Keratinocyte (primary cell): Measurements from ENCODE around the gene KMT5B. TPM values are rescaled to one million over a fixed set of nuclear protein-coding genes. Genes with fewer than 3 reads are reported as not detected.

Experiments used
- DNase-seq: peaks from one replicate; pipeline ENCODE4 v3.0.0-alpha.2; 2011; ENCODE audit warnings: low read depth, missing footprints, low spot score
- FAIRE-seq: peaks from 2 replicates; lab custom pipeline; 2011; peaks lifted over from hg19 to GRCh38; lab: Jason Lieb, UNC
- H2AFZ ChIP-seq: 2 replicates; pipeline ENCODE4 v1.6.0; 2012; ENCODE audit warnings: low read length, control low read depth, inconsistent platforms; ENCODE audit not compliant: control insufficient read depth
- H3K27ac ChIP-seq: 2 replicates; pipeline ENCODE4 v1.5.1; 2011; ENCODE audit warnings: low read length; ENCODE audit not compliant: control insufficient read depth, insufficient read depth
- H3K27me3 ChIP-seq: 3 replicates; pipeline ENCODE4 v1.6.0; 2011; ENCODE audit warnings: low read length; ENCODE audit not compliant: control insufficient read depth, insufficient read depth; ENCODE audit errors: extremely low read depth
- H3K36me3 ChIP-seq, 2 experiments: 2 replicates in 1 of 2; 3 replicates in 1 of 2; pipeline ENCODE4 v1.5.1; 2011; ENCODE audit warnings: low read length in 2 of 2, mild to moderate bottlenecking in 1 of 2; ENCODE audit not compliant: control insufficient read depth in 2 of 2, insufficient read depth in 2 of 2; ENCODE audit errors: extremely low read depth in 1 of 2
- H3K4me1 ChIP-seq: 3 replicates; pipeline ENCODE4 v1.5.1; 2011; ENCODE audit warnings: low read length; ENCODE audit not compliant: control insufficient read depth, insufficient read depth; ENCODE audit errors: extremely low read depth
- H3K4me2 ChIP-seq: 3 replicates; pipeline ENCODE4 v1.6.0; 2011; ENCODE audit warnings: low read depth, low read length; ENCODE audit not compliant: control insufficient read depth, insufficient read depth; ENCODE audit errors: extremely low read depth
- H3K4me3 ChIP-seq, 3 experiments: fragments of 200-600 bp in 1 of 3; sonication (generic) in 1 of 3; 2 replicates in 2 of 3; 3 replicates in 1 of 3; pipeline ENCODE4 v1.5.1; 2011 to 2016; ENCODE audit warnings: low read length in 3 of 3, mild to moderate bottlenecking in 3 of 3, control low read depth in 2 of 3, inconsistent platforms in 1 of 3, low read depth in 1 of 3, mixed read lengths in 1 of 3, mixed run types in 1 of 3, moderate library complexity in 1 of 3; ENCODE audit not compliant: control insufficient read depth in 2 of 3, insufficient read depth in 2 of 3; ENCODE audit errors: extremely low read depth in 1 of 3
- H3K79me2 ChIP-seq: 2 replicates; pipeline ENCODE4 v1.6.0; 2012; ENCODE audit warnings: low read length; ENCODE audit not compliant: control insufficient read depth, insufficient read depth
- H3K9ac ChIP-seq: 3 replicates; pipeline ENCODE4 v1.6.0; 2011; ENCODE audit warnings: low read length; ENCODE audit not compliant: control insufficient read depth, insufficient read depth; ENCODE audit errors: extremely low read depth
- H3K9me1 ChIP-seq: 3 replicates; pipeline ENCODE4 v1.6.0; 2011; ENCODE audit warnings: low read length; ENCODE audit not compliant: control insufficient read depth, insufficient read depth; ENCODE audit errors: extremely low read depth
- H3K9me3 ChIP-seq: 2 replicates; pipeline ENCODE4 v1.5.1; 2012; ENCODE audit warnings: low read depth, low read length; ENCODE audit not compliant: control insufficient read depth
- H4K20me1 ChIP-seq: 3 replicates; pipeline ENCODE4 v1.6.0; 2011; ENCODE audit warnings: low read length; ENCODE audit not compliant: control insufficient read depth, insufficient read depth; ENCODE audit errors: extremely low read depth
- EZH2 ChIP-seq: IDR thresholded peaks from one replicate; pipeline ENCODE4 v1.6.1; 2012; ENCODE audit warnings: inconsistent platforms, mild to moderate bottlenecking, low read length, moderate library complexity
- dilution Hi-C: fragments of 300-500 bp; cut with MboI; formaldehyde crosslinking; loops from one replicate; pipeline ENCODE4 v1.7.0; 2020; ENCODE audit warnings: low sequenced_read_pairs; ENCODE audit not compliant: extremely low pct_ligation_motif_present
- polyA plus RNA-seq, 5 experiments: library from polyadenylated mRNA; depleted of rRNA in 3 of 5; stranded (reverse) in 3 of 5; stranded (forward) in 1 of 5; unstranded in 1 of 5; fragments of >200 nt; gene quantifications; 1 replicate in 1 of 5; 2 replicates in 3 of 5; 3 replicates in 1 of 5; pipeline versions ENCODE4 v1.2.1 to v1.2.3, GENCODE V29; 2011 to 2012; ENCODE audit warnings: missing spikeins in 2 of 5, low read depth in 1 of 5, low replicate concordance in 1 of 5
- TF ChIP-seq, protein P1 (sequence below), 3 experiments: IDR thresholded peaks in 1 of 3; conservative IDR thresholded peaks in 1 of 3; optimal IDR thresholded peaks in 1 of 3; 2 replicates in 2 of 3; 3 replicates in 1 of 3; pipeline versions ENCODE3 to v1.5.1; 2011; ENCODE audit warnings: low read length in 3 of 3, mild to moderate bottlenecking in 3 of 3, moderate library complexity in 2 of 3, control low read depth in 1 of 3, inconsistent platforms in 1 of 3; ENCODE audit not compliant: insufficient read depth in 2 of 3; ENCODE audit errors: extremely low read depth in 1 of 3

The KMT5B gene
- polyA plus RNA-seq, 1 donor (not counting 4 experiments of a cell fraction or from before 2014, with no cell fraction given), result 17.2 TPM

DNA sequence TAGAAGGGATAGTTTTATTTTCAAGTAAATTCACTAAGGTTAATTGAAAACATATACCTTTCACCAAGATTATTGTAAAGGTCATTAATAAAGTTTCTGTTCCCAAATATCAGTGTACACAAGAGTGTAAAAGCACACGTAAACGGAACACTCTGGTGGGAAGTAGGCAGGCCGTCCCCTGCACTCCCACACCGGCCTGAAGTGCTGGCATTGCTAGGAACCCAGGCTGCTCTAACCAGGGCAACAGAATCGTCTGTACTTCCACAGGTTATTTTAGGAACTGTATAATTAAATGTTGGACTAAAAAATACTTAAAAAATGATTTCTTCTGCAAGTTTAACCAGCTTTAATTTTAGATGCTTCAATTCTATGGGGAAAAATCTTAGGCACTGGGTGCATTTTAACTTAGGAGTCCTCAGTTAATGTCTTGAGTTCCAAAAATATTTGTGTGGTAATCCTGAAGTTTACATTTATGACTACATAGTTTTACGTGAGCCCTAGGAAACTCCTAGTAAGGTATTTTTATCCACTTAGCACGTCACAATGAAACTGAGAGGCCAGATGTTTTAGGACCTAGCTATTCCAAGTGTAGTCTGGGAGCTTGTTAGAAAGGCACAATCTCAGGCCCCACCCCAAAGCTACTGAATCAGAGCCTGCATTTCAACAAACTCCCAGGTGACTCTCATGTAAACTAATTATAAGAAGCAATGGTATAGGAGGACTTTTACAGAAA, 31.2 kb downstream of the KMT5B start:
- Histone ChIP-seq H3K9me1 (no peaks in the 10 kb centered on the region), H3K9ac (no peak overlapping the region), H3K79me2 (no peaks in the 10 kb centered on the region), H3K4me2 (no peak overlapping the region), H3K4me3 (no peak overlapping the region), H3K27ac (no peak overlapping the region), H3K27me3 (no peaks in the 10 kb centered on the region), H3K4me1 (no peaks in the 10 kb centered on the region), H3K9me3 (no peaks in the 10 kb centered on the region), H2AFZ (no peak overlapping the region), H4K20me1 (no peaks in the 10 kb centered on the region), H3K36me3 (peaks cover 0 to 7% of the 10 kb centered on the region in 2 experiments)
- DNase-seq, result no peak
- no peak for FAIRE-seq
- no peak for TF ChIP-seq EZH2
- TF ChIP-seq, protein P1, sequence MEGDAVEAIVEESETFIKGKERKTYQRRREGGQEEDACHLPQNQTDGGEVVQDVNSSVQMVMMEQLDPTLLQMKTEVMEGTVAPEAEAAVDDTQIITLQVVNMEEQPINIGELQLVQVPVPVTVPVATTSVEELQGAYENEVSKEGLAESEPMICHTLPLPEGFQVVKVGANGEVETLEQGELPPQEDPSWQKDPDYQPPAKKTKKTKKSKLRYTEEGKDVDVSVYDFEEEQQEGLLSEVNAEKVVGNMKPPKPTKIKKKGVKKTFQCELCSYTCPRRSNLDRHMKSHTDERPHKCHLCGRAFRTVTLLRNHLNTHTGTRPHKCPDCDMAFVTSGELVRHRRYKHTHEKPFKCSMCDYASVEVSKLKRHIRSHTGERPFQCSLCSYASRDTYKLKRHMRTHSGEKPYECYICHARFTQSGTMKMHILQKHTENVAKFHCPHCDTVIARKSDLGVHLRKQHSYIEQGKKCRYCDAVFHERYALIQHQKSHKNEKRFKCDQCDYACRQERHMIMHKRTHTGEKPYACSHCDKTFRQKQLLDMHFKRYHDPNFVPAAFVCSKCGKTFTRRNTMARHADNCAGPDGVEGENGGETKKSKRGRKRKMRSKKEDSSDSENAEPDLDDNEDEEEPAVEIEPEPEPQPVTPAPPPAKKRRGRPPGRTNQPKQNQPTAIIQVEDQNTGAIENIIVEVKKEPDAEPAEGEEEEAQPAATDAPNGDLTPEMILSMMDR (optimal IDR thresholded peaks at IDR 0.05 in 1 of 3, IDR thresholded peaks at IDR 0.05 in 1 of 3, conservative IDR thresholded peaks at IDR 0.05 in 1 of 3; ENCODE audit: extremely low read depth in 1 of 3, insufficient read depth in 2 of 3, low read length in 3 of 3), result no peak
- dilution Hi-C loops, result no loop called here

DNA sequence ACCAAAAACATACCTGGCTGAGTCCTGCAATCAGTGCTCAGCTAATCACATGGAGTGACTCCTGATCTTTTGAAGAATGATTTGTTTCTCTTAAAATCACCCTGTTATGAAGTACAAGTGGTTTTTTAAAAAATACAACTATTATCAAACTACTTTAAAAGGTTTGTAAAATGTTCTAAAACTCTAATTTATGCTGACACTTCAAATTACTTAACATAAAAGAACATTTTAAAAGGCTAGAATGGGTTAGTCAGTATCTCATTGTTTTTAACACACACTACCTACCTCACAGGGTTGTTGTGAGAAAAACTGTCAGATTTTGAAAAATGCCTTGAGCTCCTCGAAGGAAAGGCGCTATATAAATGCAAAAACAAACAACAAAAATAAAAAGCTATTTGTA, 33.2 kb downstream of the KMT5B start:
- DNase-seq (no peak), FAIRE-seq (no peak)
- Histone ChIP-seq H3K4me1 (no peaks in the 10 kb centered on the region), H3K36me3 (peaks cover 0 to 7% of the 10 kb centered on the region in 2 experiments), H4K20me1 (no peaks in the 10 kb centered on the region), H2AFZ (no peak overlapping the region), H3K4me2 (no peak overlapping the region), H3K9ac (no peak overlapping the region), H3K79me2 (no peaks in the 10 kb centered on the region), H3K9me1 (no peaks in the 10 kb centered on the region), H3K27ac (no peak overlapping the region), H3K9me3 (no peaks in the 10 kb centered on the region), H3K4me3 (no peak overlapping the region), H3K27me3 (no peaks in the 10 kb centered on the region)
- dilution Hi-C loops, result no loop called here
- no peak for TF ChIP-seq EZH2
- TF ChIP-seq, protein P1 (optimal IDR thresholded peaks at IDR 0.05 in 1 of 3, IDR thresholded peaks at IDR 0.05 in 1 of 3, conservative IDR thresholded peaks at IDR 0.05 in 1 of 3; ENCODE audit: extremely low read depth in 1 of 3, insufficient read depth in 2 of 3, low read length in 3 of 3), result no peak
